Measurements from ENCODE around the gene GHITM. TPM values are rescaled to one million over a fixed set of nuclear protein-coding genes. Genes with fewer than 3 reads are reported as not detected.

The GHITM gene
- total and polyA plus RNA-seq, 2 of the 13 experiments (the other 11 are each of a cell fraction or from before 2014, with no cell fraction given): 163 to 212 TPM

Other genes with a start within 250 kb of the GHITM start
- not detected in 2 replicates for gene GPR15LG, start 34.3 kb downstream of the GHITM start, total RNA-seq (2016; rRNA removed; fragmentation: Illumina TruSeq; extraction: Trizol)
- gene GPR15LG, start 34.3 kb downstream of the GHITM start, polyA plus RNA-seq (2011; rRNA removed): not detected in 2 replicates
- 0.04 TPM in 1 of 2 replicates, not detected in the other for gene CDHR1, start 55.0 kb downstream of the GHITM start, total RNA-seq (2016; rRNA removed; fragmentation: Illumina TruSeq; extraction: Trizol)
- 0.01 and 0.09 TPM in 2 replicates for gene CDHR1, start 55.0 kb downstream of the GHITM start, polyA plus RNA-seq (2011; rRNA removed)
- not detected in 2 replicates for gene LRIT2, start 86.0 kb downstream of the GHITM start, total RNA-seq (2016; rRNA removed; fragmentation: Illumina TruSeq; extraction: Trizol)
- not detected in 2 replicates for gene LRIT2, start 86.0 kb downstream of the GHITM start, polyA plus RNA-seq (2011; rRNA removed)
- gene LRIT1, start 102.0 kb downstream of the GHITM start, total RNA-seq (2016; rRNA removed; fragmentation: Illumina TruSeq; extraction: Trizol): not detected in 2 replicates
- not detected in 2 replicates for gene LRIT1, start 102.0 kb downstream of the GHITM start, polyA plus RNA-seq (2011; rRNA removed)
- 0.24 and 0.71 TPM in 2 replicates for gene RGR, start 105.5 kb downstream of the GHITM start, total RNA-seq (2016; rRNA removed; fragmentation: Illumina TruSeq; extraction: Trizol)
- 0.68 and 0.69 TPM in 2 replicates for gene RGR, start 105.5 kb downstream of the GHITM start, polyA plus RNA-seq (2011; rRNA removed)
- 17.2 and 17.4 TPM in 2 replicates for gene CCSER2, start 189.1 kb downstream of the GHITM start, total RNA-seq (2016; rRNA removed; fragmentation: Illumina TruSeq; extraction: Trizol)
- gene CCSER2, start 189.1 kb downstream of the GHITM start, polyA plus RNA-seq (2011; rRNA removed): 10.3 and 13.3 TPM in 2 replicates

Data from HepG2 (cell line).